GM13976 (cell line): ENCODE measurements around the gene SLC35F4.

Experiments
- DNase-seq: peaks from one replicate; pipeline ENCODE4 v3.0.0; 2012; ENCODE audit warnings: low spot score
- CTCF ChIP-seq: IDR thresholded peaks from 2 replicates; pipeline ENCODE4 v1.5.1; 2012; ENCODE audit warnings: borderline replicate concordance, mild to moderate bottlenecking; ENCODE audit not compliant: insufficient read depth; ENCODE audit errors: extremely low read depth, missing control alignments, control extremely low read depth
- in situ Hi-C: fragments of 300-500 bp; cut with MboI; formaldehyde crosslinking; loops from one replicate; pipeline ENCODE4 v1.12.0; 2022; ENCODE audit warnings: low sequenced_read_pairs, mixed read lengths, inconsistent platforms; ENCODE audit not compliant: unreplicated experiment

SLC35F4 gene

GRCh38 chr14:57816568-57817284, 49.2 kb downstream of the SLC35F4 start:
- in situ Hi-C loops: no loop called here
- DNase-seq: no peak
- TF ChIP-seq CTCF: no peak

- no peak for DNase-seq
- in situ Hi-C loops: no loop called here
- TF ChIP-seq CTCF: no peak
Observed at GRCh38 chr14:57814726-57815125, 51.2 kb downstream of the SLC35F4 start.

GRCh38 chr14:57812741-57813140, 53.2 kb downstream of the SLC35F4 start:
- in situ Hi-C loops: no loop called here
- no peak for DNase-seq
- TF ChIP-seq CTCF: no peak

- no peak for DNase-seq
- no peak for TF ChIP-seq CTCF
- in situ Hi-C loops: no loop called here
Observed at GRCh38 chr14:57811998-57812546, 53.8 kb downstream of the SLC35F4 start.

GRCh38 chr14:57809808-57810207, 56.1 kb downstream of the SLC35F4 start:
- no peak for DNase-seq
- in situ Hi-C loops: no loop called here
- TF ChIP-seq CTCF: no peak

- in situ Hi-C loops: no loop called here
- DNase-seq: no peak
- TF ChIP-seq CTCF: no peak
Observed at GRCh38 chr14:57797160-57797559, 68.7 kb downstream of the SLC35F4 start.
